Lower leg skin (tissue), 4 donors: Measurements from ENCODE around the gene C1QTNF5. TPM values are rescaled to one million over a fixed set of nuclear protein-coding genes. Genes with fewer than 3 reads are reported as not detected.

Experiments
- DNase-seq, 2 donors: peaks; one replicate each; pipeline ENCODE4 v3.0.0-alpha.2; 2019; ENCODE audit warnings: low spot score in 2 of 2
- H3K4me3 ChIP-seq: fragments of 200-600 bp; sonication (generic); 2 replicates; pipeline ENCODE4 v1.5.1; 2017; ENCODE audit warnings: mild to moderate bottlenecking, low read depth; ENCODE audit not compliant: poor library complexity, severe bottlenecking
- CTCF ChIP-seq, 3 donors: fragments of 450-650 bp; IDR thresholded peaks; one replicate each; pipeline ENCODE4 v1.5.1; 2016; ENCODE audit warnings: antibody characterized with exemption in 3 of 3, mild to moderate bottlenecking in 3 of 3, moderate library complexity in 2 of 3
- POLR2A ChIP-seq, 2 donors: fragments of 450-650 bp; IDR thresholded peaks; one replicate each; pipeline ENCODE4 v1.6.1; 2016 to 2017; ENCODE audit warnings: antibody characterized with exemption in 2 of 2, mild to moderate bottlenecking in 1 of 2, moderate library complexity in 1 of 2
- WGBS, 2 donors: methylation state at CpG; one replicate each; pipeline ENCODE4 v1.1.5; 2018; 5-methylcytosine and 5-hydroxymethylcytosine counted together
- intact Hi-C: fragments of 100-400 bp; cut with DNase I; formaldehyde crosslinking; loops from one replicate; pipeline ENCODE4 v1.15.0; 2023; ENCODE audit warnings: low total_unique reads
- total RNA-seq, 4 donors: library from RNA; depleted of rRNA; stranded (reverse); fragments of >200 nt; gene quantifications; one replicate each; pipeline ENCODE4 v1.1.0, GENCODE V29; 2016

Gene C1QTNF5
- total RNA-seq, 4 donors from 2014 or later: 4.2 to 14.3 (median 8.6) TPM

DNA sequence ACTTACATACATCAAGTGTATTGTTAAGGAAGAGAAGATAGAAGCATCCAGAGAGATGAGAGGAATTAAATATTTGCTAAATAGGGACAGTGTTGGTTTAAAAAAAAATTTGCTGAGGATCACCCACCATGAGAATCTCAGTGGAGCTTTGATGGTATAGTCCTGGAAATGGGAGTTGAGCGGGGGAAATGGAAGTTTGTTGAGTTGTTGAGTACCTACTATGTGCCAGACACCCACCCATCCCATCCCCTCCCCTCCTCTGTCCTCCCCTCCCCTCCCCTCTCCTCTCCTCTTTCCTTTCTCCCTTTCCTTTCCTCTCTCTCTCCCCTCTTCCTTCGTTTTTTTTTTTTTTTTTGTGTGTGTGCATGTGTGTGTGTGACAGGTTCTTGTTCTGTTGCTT lies 10.5 kb upstream of the C1QTNF5 start:
- no peak for TF ChIP-seq CTCF (IDR thresholded peaks at IDR 0.05)
- no peak for TF ChIP-seq POLR2A (IDR thresholded peaks at IDR 0.05)
- no peak overlapping the region for H3K4me3 ChIP-seq
- intact Hi-C loops: no loop called here
- DNase-seq: no peak
- WGBS, 2 donors: 54 to 70% methylated on average over 2 of the region's 2 CpGs

DNA sequence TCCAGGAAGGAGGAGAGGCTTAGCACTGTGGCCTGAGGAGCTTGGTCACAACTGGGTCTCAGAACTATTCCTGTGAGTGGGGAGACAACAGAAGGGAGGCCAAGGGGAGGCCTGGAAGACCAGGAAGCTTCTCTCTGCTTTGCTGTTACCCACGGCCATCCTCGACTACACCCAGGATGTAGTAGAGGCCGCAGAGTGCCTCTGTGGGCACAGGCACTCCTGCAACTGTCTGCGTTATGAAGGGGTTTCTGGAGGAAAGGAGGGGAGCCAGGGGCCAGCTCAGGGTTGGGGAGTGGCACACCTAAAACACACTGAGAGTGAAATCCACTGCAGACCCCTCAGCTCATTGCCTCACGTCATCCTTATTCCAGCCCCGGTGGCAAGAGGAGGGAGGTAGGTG lies 9.6 kb upstream of the C1QTNF5 start:
- no peak overlapping the region for H3K4me3 ChIP-seq
- 86% methylated on average over 6 of the region's 6 CpGs for WGBS, 2 donors
- no peak for TF ChIP-seq CTCF (IDR thresholded peaks at IDR 0.05)
- no peak for TF ChIP-seq POLR2A (IDR thresholded peaks at IDR 0.05)
- intact Hi-C loops: no loop called here
- DNase-seq: no peak

DNA sequence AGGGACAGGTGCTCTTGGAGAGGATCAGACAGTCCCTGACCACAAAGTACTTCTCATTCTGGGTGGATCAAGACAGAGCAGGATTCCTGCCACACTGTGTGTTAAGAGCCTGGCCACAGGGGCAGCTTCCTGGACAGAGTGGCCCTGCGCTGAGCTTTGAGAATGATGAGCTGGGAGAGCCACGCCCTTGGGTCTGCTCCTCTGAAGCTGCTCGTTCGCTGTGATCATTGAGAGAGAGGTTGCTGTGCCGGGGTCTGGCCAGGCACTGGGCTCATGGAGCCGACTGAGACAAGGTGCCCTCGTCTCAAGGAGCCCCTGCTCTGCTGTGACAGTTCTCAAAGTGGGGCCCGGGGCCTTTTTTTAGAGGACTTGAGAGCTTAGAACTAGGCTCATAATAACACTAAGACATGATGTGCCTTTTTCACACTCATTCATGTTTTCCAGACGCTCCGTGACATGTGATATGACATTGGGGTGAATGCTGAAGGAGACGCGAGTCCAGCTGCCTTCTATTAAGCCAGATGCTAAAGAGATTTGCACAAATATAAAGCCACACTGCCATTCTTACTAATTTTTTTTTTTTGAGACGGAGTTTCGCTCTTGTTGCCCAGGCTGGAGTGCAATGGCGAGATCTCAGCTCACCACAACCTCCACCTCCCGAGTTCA lies 7.4 kb upstream of the C1QTNF5 start:
- TF ChIP-seq POLR2A (IDR thresholded peaks at IDR 0.05) (no peak), CTCF (IDR thresholded peaks at IDR 0.05) (no peak)

DNA sequence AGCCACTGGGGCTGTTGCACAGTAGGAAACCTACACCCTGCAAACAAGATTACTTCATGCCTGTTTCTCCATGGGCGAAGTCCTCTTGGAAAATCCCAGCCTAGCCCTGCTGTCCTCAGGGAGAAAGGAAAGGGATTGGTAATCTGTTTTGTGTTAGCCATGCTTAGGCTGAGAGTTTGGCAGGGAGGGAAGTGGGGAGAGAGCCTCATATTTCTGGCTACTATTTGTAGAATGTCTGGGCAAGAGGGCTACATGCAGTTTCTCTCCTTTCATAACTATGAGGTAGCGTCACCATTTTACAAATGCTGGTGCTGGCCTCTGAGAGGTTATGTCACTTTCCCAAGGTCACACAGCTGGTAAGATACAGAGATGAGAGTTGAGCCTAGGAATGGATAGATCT lies 6.6 kb upstream of the C1QTNF5 start:
- intact Hi-C loops: no loop called here
- 53 to 56% methylated on average over 2 of the region's 2 CpGs for WGBS, 2 donors
- no peak for DNase-seq
- H3K4me3 ChIP-seq: no peak overlapping the region
- TF ChIP-seq POLR2A (IDR thresholded peaks at IDR 0.05): no peak
- TF ChIP-seq CTCF (IDR thresholded peaks at IDR 0.05): no peak

More for the DNA sequence above, 7.4 kb upstream of the C1QTNF5 start:
- no peak for DNase-seq
- 59 to 60% methylated on average over 16 of the region's 16 CpGs for WGBS, 2 donors
- no peak overlapping the region for H3K4me3 ChIP-seq
- intact Hi-C loops: no loop called here

DNA sequence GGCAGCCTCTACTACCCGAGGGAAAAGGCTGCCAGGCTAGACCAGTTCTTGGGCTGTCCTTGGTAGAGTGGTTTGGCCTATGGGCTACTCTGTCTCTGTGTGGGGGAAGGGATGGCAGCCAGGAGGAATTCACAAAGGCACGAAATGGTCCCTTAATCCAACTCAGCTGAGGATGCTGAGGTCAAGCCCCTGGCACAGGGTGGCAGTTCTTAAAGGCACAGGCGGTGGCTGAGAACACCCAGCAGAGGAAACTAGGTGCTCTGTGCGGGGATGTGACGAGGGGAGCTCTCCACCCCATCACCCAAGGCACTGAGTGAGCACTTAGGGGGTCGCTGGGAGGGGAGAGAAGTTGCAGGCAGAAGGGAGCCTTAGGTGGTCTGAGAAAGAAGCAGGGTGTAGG lies 5.9 kb upstream of the C1QTNF5 start, which contains the start of gene MFRP:
Gene MFRP (minus strand): TSS at position 101 of the 400 bp plus-strand sequence. CDS start 192 bp downstream, outside the sequence.
- WGBS, 2 donors: 56 to 57% methylated on average over 6 of the region's 6 CpGs
- H3K4me3 ChIP-seq: no peak within 1 kb of the TSS
- no peak for DNase-seq
- TF ChIP-seq CTCF (IDR thresholded peaks at IDR 0.05): no peak
- no peak for TF ChIP-seq POLR2A (IDR thresholded peaks at IDR 0.05)
- intact Hi-C loops: no loop called here

DNA sequence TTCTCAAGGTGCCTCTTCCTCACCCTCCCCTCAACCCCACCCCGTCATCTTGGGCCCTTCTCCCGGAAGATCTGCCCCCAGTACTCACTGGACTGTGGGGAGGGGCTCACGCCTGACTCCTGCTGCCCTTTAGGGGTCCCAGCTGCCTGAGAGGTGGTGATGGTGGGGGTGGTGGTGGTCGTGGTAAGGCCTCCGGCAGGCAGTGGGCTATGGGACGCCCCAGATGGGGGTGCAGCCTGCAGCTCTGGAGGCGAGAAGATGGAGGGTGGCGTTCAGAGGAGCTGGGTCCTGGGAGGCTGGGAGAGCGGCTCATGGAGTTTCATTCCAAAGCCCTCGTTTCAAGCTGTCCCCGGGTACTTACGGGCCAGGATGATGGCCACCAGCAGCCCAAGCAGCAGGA lies 5.0 kb upstream of the C1QTNF5 start:
- WGBS, 2 donors: 90 to 92% methylated on average over 12 of the region's 12 CpGs
- intact Hi-C loops: no loop called here
- no peak overlapping the region for H3K4me3 ChIP-seq
- no peak for DNase-seq
- TF ChIP-seq CTCF (IDR thresholded peaks at IDR 0.05): no peak
- no peak for TF ChIP-seq POLR2A (IDR thresholded peaks at IDR 0.05)
